Left ventricle myocardium inferior (tissue), 1 donor: ENCODE data around the gene UNK. TPM values are rescaled to one million over a fixed set of nuclear protein-coding genes. Genes with fewer than 3 reads are reported as not detected.

Experiments
- DNase-seq: peaks from one replicate; pipeline ENCODE4 v3.0.0-alpha.2; 2020
- H3K27ac ChIP-seq: fragments of 200-600 bp; replicated peaks from 2 replicates; pipeline ENCODE4 v1.8.0; 2021
- H3K27me3 ChIP-seq: fragments of 200-600 bp; 2 replicates; pipeline ENCODE4 v1.8.0; 2021; ENCODE audit warnings: low read depth
- H3K36me3 ChIP-seq: fragments of 200-600 bp; 2 replicates; pipeline ENCODE4 v1.8.0; 2021
- H3K4me1 ChIP-seq: fragments of 200-600 bp; 2 replicates; pipeline ENCODE4 v1.8.0; 2021
- H3K4me3 ChIP-seq: fragments of 200-600 bp; 2 replicates; pipeline ENCODE4 v1.8.0; 2021; ENCODE audit warnings: mild to moderate bottlenecking, moderate library complexity
- H3K9me3 ChIP-seq: fragments of 200-600 bp; replicated peaks from 2 replicates; pipeline ENCODE4 v1.8.0; 2021
- CTCF ChIP-seq: fragments of 200-600 bp; IDR thresholded peaks from 2 replicates; pipeline ENCODE4 v1.8.0; 2021; ENCODE audit warnings: antibody characterized with exemption, mild to moderate bottlenecking, borderline replicate concordance
- intact Hi-C: fragments of 100-400 bp; cut with micrococcal nuclease; formaldehyde crosslinking; loops from one replicate; pipeline ENCODE4 v1.11.0; 2022
- microRNA-seq: library from miRNA; unstranded; fragments of <30 nt; microRNA quantifications from one replicate; pipeline ENCODE4 v1.2.0, GENCODE V29; 2020
- total RNA-seq: library from RNA; stranded (reverse); fragmentation: NEBNext Ultra II Directional; extraction: Animal tissue kit (Norgen Biotek cat#: 25700); gene quantifications from one replicate; pipeline ENCODE4 v1.2.1, GENCODE V29; 2021
- donor health status: DM: no; HTN: yes; CAD: no; lungs with severe emphysema.

The UNK gene
- total RNA-seq, 1 donor from 2014 or later, result 14.7 TPM

DNA sequence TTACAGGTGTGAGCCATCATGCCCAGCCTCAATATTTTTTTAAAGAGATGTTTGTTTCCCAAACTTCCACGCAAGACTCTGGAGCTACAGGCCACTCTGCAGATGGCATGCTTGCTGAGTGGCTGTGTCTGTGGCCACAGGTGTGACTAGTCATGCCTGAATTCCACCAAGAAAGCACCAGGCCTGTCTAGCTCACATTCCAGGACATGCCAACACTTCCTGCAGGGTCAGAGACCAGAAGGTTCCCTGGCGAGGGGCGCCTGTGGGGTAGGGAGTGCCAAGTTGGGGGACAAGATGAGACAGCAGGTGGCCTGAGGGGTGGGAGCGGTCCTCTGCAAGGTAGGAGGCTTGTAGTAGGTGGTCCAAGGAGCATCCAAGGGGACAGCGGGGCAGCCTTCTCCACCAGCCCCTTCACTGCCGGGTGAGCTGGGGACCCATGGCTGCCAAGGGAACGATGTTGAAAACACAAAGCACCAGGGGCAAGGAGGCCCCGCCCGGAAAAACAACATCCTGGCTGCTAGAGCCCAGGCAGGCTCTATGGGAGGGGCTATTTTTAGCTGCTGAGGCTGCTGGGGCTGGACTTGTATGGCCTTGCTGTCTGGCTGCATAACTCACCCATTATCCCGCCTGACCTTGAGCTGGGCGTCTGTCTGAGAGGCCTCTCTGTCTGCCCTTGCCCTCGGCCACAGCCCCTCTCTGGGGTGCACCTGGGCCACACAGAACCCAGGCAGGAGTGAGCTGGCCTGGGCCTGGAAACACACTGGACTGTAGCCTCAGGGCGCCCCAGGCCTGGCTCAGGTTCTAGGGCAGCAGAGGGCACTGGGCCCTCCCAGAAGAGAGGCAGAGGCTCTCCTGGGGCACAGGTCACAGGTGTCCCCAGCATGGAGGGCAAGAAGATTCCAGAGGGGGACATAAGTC lies 88.1 kb downstream of the UNK start:
- H3K27me3 ChIP-seq, result no peaks in the 10 kb centered on the region
- DNase-seq, result peak; percentile 80
- peaks cover 28% of the 10 kb centered on the region for H3K36me3 ChIP-seq
- H3K9me3 ChIP-seq, result no peaks in the 10 kb centered on the region
- TF ChIP-seq CTCF, result no peak
- peak overlapping the region; percentile 96 for H3K27ac ChIP-seq
- peaks cover 94% of the 10 kb centered on the region for H3K4me1 ChIP-seq
- peak overlapping the region; percentile 34 for H3K4me3 ChIP-seq
- intact Hi-C loops, result no loop called here

DNA sequence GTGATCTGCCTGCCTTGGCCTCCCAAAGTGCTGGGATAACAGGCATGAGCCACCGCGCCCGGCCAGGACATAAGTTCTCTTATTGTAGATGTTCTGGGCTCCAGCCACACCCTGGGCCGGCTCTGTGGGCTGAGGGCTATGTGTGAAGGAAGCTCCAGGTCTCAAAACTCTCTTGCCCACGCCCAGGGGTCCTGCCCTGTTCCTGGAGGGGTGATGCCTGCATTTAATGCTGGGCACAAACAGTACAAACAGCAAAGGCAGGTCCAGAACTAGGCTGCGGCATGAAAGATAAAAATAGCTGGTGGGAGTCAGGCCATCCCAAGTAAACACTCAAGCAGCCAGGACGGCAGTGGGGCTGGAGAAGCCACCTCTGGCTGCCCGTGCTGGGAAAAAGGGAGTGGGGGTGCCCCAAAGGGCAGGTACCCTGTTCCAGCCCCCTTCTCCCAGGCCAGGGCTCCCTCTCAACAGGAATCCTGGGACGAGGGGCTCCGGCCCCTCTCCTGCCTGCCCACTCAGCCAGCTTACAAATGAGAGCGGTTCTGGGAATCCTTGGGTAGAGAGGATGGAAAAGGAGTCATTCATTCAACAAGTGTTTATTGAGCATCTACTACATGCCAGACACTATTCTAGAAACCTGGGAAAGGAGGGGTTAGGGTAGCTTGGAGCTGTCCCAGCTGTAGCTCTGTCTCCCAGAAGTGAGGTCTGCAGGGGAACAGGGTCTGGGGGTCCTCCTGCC lies 89.1 kb downstream of the UNK start:
- TF ChIP-seq CTCF, result no peak
- Histone ChIP-seq H3K27ac (peak overlapping the region; percentile 96), H3K4me1 (peaks cover 95% of the 10 kb centered on the region), H3K27me3 (no peaks in the 10 kb centered on the region), H3K4me3 (no peak overlapping the region), H3K9me3 (no peaks in the 10 kb centered on the region), H3K36me3 (peaks cover 28% of the 10 kb centered on the region)
- DNase-seq, result no peak
- intact Hi-C loops, result no loop called here

- Histone ChIP-seq H3K36me3 (peaks cover 28% of the 10 kb centered on the region), H3K4me1 (peaks cover 92% of the 10 kb centered on the region), H3K27ac (peak overlapping the region; percentile 96), H3K27me3 (no peaks in the 10 kb centered on the region), H3K4me3 (no peak overlapping the region), H3K9me3 (no peaks in the 10 kb centered on the region)
- intact Hi-C loops, result no loop called here
- TF ChIP-seq CTCF, result no peak
- DNase-seq, result no peak
Observed at GRCh38 chr17:75874323-75875181, 89.9 kb downstream of the UNK start.

Small RNA genes within 50 kb of the gene (microRNA-seq; reads per million reads assigned to microRNA genes)
- gene MIR4738, result not detected

Other genes starting within 250 kb of the UNK start
- 43.0 TPM for gene MYO15B, start 197.0 kb upstream of the UNK start, total RNA-seq
- 14.0 TPM for gene SMIM5, start 151.4 kb upstream of the UNK start, total RNA-seq
- gene RECQL5, start 117.7 kb upstream of the UNK start, total RNA-seq, result 17.3 TPM
- gene SAP30BP, start 117.5 kb upstream of the UNK start, total RNA-seq, result 47.2 TPM
- 10.6 TPM for gene ITGB4, start 63.3 kb upstream of the UNK start, total RNA-seq
- 19.1 TPM for gene GALK1, start 19.6 kb upstream of the UNK start, total RNA-seq
- 13.3 TPM for gene UNC13D, start 59.6 kb downstream of the UNK start, total RNA-seq
- gene WBP2, start 70.5 kb downstream of the UNK start, total RNA-seq, result 144 TPM
- gene TRIM47, start 93.8 kb downstream of the UNK start, total RNA-seq, result 27.5 TPM
- 10.2 TPM for gene TRIM65, start 112.1 kb downstream of the UNK start, total RNA-seq
- 104 TPM for gene MRPL38, start 120.1 kb downstream of the UNK start, total RNA-seq
- gene FBF1, start 156.2 kb downstream of the UNK start, total RNA-seq, result 2.8 TPM
- gene ACOX1, start 194.4 kb downstream of the UNK start, total RNA-seq, result 76.4 TPM
- gene TEN1, start 194.4 kb downstream of the UNK start, total RNA-seq, result 5.3 TPM
- gene CDK3, start 216.0 kb downstream of the UNK start, total RNA-seq, result 1.8 TPM
- gene EVPL, start 242.5 kb downstream of the UNK start, total RNA-seq, result not detected